GM23338 (cell line): ENCODE results near the gene KRT2. TPM values are rescaled to one million over a fixed set of nuclear protein-coding genes. Genes with fewer than 3 reads are reported as not detected.

ENCODE experiments used
- ATAC-seq: fragments of 200-7000 bp; cut with Tn5 transposase; 3 replicates; pipeline ENCODE4 v1.9.1; 2020
- DNase-seq: peaks from one replicate; pipeline ENCODE4 v3.0.0-alpha.2; 2015; ENCODE audit warnings: low spot score
- H2AFZ ChIP-seq: fragments of 200-600 bp; sonication (generic); 2 replicates; pipeline ENCODE4 v1.8.0; 2016; ENCODE audit warnings: antibody characterized with exemption, mild to moderate bottlenecking, moderate library complexity
- H3F3A ChIP-seq: fragments of 200-600 bp; sonication (generic); replicated peaks from 2 replicates; pipeline ENCODE4 v1.8.0; 2017; ENCODE audit warnings: antibody characterized with exemption, mixed run types, low read depth
- H3K27ac ChIP-seq: fragments of 200-600 bp; sonication (generic); 2 replicates; pipeline ENCODE4 v1.6.1; 2016; ENCODE audit warnings: low read depth
- H3K27me3 ChIP-seq: fragments of 200-600 bp; sonication (generic); 2 replicates; pipeline ENCODE4 v1.8.0; 2016; ENCODE audit warnings: mild to moderate bottlenecking, mixed run types, moderate library complexity; ENCODE audit not compliant: insufficient read depth
- H3K36me3 ChIP-seq: fragments of 200-600 bp; sonication (generic); 2 replicates; pipeline ENCODE4 v1.8.0; 2016; ENCODE audit warnings: mild to moderate bottlenecking; ENCODE audit not compliant: insufficient read depth
- H3K4me1 ChIP-seq: fragments of 200-600 bp; sonication (generic); 2 replicates; pipeline ENCODE4 v1.8.0; 2016; ENCODE audit warnings: mild to moderate bottlenecking, moderate library complexity; ENCODE audit not compliant: insufficient read depth
- H3K4me2 ChIP-seq: fragments of 200-600 bp; sonication (generic); 2 replicates; pipeline ENCODE4 v1.7.1; 2017; ENCODE audit warnings: mixed run types
- H3K4me3 ChIP-seq: fragments of 200-600 bp; sonication (generic); 2 replicates; pipeline ENCODE4 v1.6.1; 2016; ENCODE audit warnings: mixed run types
- H3K79me2 ChIP-seq: fragments of 200-600 bp; sonication (generic); replicated peaks from 2 replicates; pipeline ENCODE4 v1.8.0; 2017; ENCODE audit warnings: mild to moderate bottlenecking; ENCODE audit not compliant: insufficient read depth
- H3K9me2 ChIP-seq: fragments of 200-600 bp; sonication (generic); 2 replicates; pipeline ENCODE4 v1.8.0; 2017; ENCODE audit not compliant: insufficient read depth
- H4K20me1 ChIP-seq: fragments of 200-600 bp; sonication (generic); replicated peaks from 2 replicates; pipeline ENCODE4 v1.8.0; 2017; ENCODE audit warnings: mild to moderate bottlenecking; ENCODE audit not compliant: insufficient read depth
- H3K27ac Mint-ChIP-seq: 2 replicates; pipeline ENCODE4 v1.8.0; 2020; ENCODE audit warnings: inconsistent platforms, mild to moderate bottlenecking, moderate library complexity, mixed read lengths
- H3K27me3 Mint-ChIP-seq: 3 replicates; pipeline ENCODE4 v1.8.0; 2022; ENCODE audit warnings: low read depth, mild to moderate bottlenecking, moderate library complexity, mixed read lengths, inconsistent platforms; ENCODE audit not compliant: insufficient read depth, poor library complexity
- H3K36me3 Mint-ChIP-seq: 3 replicates; pipeline ENCODE4 v1.8.0; 2021; ENCODE audit warnings: low read depth, mild to moderate bottlenecking, inconsistent platforms, moderate library complexity, mixed read lengths
- H3K4me1 Mint-ChIP-seq: 3 replicates; pipeline ENCODE4 v1.8.0; 2020; ENCODE audit warnings: mild to moderate bottlenecking, inconsistent platforms, mixed read lengths
- H3K4me3 Mint-ChIP-seq: 3 replicates; pipeline ENCODE4 v1.8.0; 2021; ENCODE audit warnings: moderate library complexity, mild to moderate bottlenecking, inconsistent platforms, mixed read lengths
- H3K9me3 Mint-ChIP-seq: 3 replicates; pipeline ENCODE4 v1.8.0; 2020; ENCODE audit warnings: moderate library complexity, mild to moderate bottlenecking, inconsistent platforms, mixed read lengths
- EZH2phosphoT487 ChIP-seq: fragments of 200-600 bp; sonication (generic); IDR thresholded peaks from one replicate; pipeline ENCODE4 v1.8.1; 2018; ENCODE audit warnings: antibody characterized with exemption; ENCODE audit not compliant: unreplicated experiment
- JUNB ChIP-seq: IDR thresholded peaks from one replicate; pipeline ENCODE4 v1.6.1; 2016; ENCODE audit warnings: antibody characterized with exemption; ENCODE audit not compliant: unreplicated experiment
- NANOG ChIP-seq: IDR thresholded peaks from 2 replicates; pipeline ENCODE4 v1.6.1; 2016; ENCODE audit warnings: antibody characterized with exemption, borderline replicate concordance
- POLR2AphosphoS5 ChIP-seq: IDR thresholded peaks from 2 replicates; pipeline ENCODE4 v1.6.1; 2016; ENCODE audit warnings: antibody characterized with exemption, low read depth
- STAT1 ChIP-seq: IDR thresholded peaks from one replicate; pipeline ENCODE4 v1.6.1; 2016; ENCODE audit warnings: antibody characterized with exemption; ENCODE audit not compliant: unreplicated experiment
- ZNF331 ChIP-seq: fragments of 250-450 bp; sonication (Bioruptor Pico); IDR thresholded peaks from 2 replicates; pipeline ENCODE4 v1.5.0; 2020; ENCODE audit warnings: low read depth, mild to moderate bottlenecking, moderate library complexity
- polyA plus RNA-seq: library from polyadenylated mRNA; unstranded; fragments of >200 nt; fragmentation: Nextera tagmentation; extraction: Ambion mirVana; gene quantifications from 2 replicates; pipeline ENCODE4 v1.2.1, GENCODE V29; 2016
- total RNA-seq: library from RNA; depleted of rRNA; stranded (reverse); fragments of >200 nt; shearing (Covaris generic); gene quantifications from 2 replicates; pipeline ENCODE4 v1.2.3, GENCODE V29; 2014
- TF ChIP-seq, protein P1 (sequence below), 2 experiments: fragments of 200-600 bp in 1 of 2; sonication (generic) in 1 of 2; conservative IDR thresholded peaks; 2 replicates each; pipeline versions ENCODE4 v1.5.1 to v1.6.1; 2016 to 2017; ENCODE audit warnings: antibody characterized with exemption in 2 of 2, low read depth in 2 of 2, mild to moderate bottlenecking in 2 of 2, moderate library complexity in 1 of 2
- TF ChIP-seq, protein P2 (sequence below): IDR thresholded peaks from one replicate; pipeline ENCODE4 v1.6.1; 2018; ENCODE audit warnings: antibody characterized with exemption; ENCODE audit not compliant: unreplicated experiment
- TF ChIP-seq, protein P3 (sequence below): IDR thresholded peaks from 2 replicates; pipeline ENCODE4 v1.6.1; 2016; ENCODE audit warnings: antibody characterized with exemption

Gene KRT2
- total and polyA plus RNA-seq, 2 experiments from 2014 or later = not detected

DNA sequence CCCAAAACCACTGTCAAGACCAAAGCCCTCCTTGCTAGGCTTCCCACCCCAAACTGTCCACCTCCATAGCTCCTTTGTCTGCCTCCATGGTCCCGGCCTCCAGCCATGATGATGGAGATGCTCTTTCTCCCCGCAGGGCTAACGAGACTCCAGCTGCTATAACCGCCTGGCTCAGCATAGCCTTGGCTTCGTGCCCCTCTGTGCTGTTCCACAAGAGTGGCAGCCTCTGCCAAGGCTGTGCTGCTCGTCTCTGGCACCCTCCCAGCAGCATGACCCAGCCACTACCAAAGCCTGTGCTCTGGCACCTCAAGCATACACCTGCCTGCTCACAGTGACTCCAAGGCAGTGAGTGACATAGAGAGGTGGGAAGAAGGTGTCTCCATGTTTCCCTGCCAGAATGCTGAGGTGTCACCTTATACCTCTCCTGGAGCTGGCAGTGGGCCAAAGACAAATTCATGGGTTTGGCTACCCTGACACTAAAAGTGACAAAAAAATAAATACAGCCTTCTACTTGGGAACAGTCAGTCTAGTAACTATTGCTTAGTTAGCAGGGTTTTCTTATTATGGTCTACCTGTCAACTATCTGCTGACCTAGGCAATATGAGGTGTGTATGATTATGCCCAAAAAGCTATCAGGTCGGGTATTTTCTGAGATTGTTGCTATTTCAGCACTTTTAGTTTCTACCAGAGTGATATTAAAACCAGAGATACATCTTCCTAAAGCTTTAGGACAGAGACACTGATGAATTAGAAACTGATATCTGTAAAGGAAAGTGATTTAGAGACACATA is 17.6 kb downstream of the KRT2 start:
- Mint-ChIP-seq H3K27me3 (peaks cover 2% of the 10 kb centered on the region), H3K36me3 (no peaks in the 10 kb centered on the region), H3K4me1 (no peaks in the 10 kb centered on the region), H3K27ac (no peak overlapping the region), H3K4me3 (no peak overlapping the region), H3K9me3 (no peaks in the 10 kb centered on the region)
- Histone ChIP-seq H3K36me3 (no peaks in the 10 kb centered on the region), H4K20me1 (no peaks in the 10 kb centered on the region), H3K9me2 (no peaks in the 10 kb centered on the region), H3K4me3 (no peak overlapping the region), H3K4me1 (no peaks in the 10 kb centered on the region), H3K79me2 (no peaks in the 10 kb centered on the region), H3K27ac (no peak overlapping the region), H3F3A (no peaks in the 10 kb centered on the region), H3K4me2 (no peak overlapping the region), H2AFZ (no peak overlapping the region), H3K27me3 (no peaks in the 10 kb centered on the region)
- no peak for ATAC-seq
- TF ChIP-seq, protein P1, sequence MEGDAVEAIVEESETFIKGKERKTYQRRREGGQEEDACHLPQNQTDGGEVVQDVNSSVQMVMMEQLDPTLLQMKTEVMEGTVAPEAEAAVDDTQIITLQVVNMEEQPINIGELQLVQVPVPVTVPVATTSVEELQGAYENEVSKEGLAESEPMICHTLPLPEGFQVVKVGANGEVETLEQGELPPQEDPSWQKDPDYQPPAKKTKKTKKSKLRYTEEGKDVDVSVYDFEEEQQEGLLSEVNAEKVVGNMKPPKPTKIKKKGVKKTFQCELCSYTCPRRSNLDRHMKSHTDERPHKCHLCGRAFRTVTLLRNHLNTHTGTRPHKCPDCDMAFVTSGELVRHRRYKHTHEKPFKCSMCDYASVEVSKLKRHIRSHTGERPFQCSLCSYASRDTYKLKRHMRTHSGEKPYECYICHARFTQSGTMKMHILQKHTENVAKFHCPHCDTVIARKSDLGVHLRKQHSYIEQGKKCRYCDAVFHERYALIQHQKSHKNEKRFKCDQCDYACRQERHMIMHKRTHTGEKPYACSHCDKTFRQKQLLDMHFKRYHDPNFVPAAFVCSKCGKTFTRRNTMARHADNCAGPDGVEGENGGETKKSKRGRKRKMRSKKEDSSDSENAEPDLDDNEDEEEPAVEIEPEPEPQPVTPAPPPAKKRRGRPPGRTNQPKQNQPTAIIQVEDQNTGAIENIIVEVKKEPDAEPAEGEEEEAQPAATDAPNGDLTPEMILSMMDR (conservative IDR thresholded peaks at IDR 0.05; ENCODE audit: low read depth in 2 of 2) = no peak
- TF ChIP-seq NANOG (no peak), STAT1 (no peak), POLR2AphosphoS5 (no peak), EZH2phosphoT487 (no peak), ZNF331 (no peak)
- TF ChIP-seq, protein P2, sequence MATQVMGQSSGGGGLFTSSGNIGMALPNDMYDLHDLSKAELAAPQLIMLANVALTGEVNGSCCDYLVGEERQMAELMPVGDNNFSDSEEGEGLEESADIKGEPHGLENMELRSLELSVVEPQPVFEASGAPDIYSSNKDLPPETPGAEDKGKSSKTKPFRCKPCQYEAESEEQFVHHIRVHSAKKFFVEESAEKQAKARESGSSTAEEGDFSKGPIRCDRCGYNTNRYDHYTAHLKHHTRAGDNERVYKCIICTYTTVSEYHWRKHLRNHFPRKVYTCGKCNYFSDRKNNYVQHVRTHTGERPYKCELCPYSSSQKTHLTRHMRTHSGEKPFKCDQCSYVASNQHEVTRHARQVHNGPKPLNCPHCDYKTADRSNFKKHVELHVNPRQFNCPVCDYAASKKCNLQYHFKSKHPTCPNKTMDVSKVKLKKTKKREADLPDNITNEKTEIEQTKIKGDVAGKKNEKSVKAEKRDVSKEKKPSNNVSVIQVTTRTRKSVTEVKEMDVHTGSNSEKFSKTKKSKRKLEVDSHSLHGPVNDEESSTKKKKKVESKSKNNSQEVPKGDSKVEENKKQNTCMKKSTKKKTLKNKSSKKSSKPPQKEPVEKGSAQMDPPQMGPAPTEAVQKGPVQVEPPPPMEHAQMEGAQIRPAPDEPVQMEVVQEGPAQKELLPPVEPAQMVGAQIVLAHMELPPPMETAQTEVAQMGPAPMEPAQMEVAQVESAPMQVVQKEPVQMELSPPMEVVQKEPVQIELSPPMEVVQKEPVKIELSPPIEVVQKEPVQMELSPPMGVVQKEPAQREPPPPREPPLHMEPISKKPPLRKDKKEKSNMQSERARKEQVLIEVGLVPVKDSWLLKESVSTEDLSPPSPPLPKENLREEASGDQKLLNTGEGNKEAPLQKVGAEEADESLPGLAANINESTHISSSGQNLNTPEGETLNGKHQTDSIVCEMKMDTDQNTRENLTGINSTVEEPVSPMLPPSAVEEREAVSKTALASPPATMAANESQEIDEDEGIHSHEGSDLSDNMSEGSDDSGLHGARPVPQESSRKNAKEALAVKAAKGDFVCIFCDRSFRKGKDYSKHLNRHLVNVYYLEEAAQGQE = no peak
- TF ChIP-seq, protein P3, sequence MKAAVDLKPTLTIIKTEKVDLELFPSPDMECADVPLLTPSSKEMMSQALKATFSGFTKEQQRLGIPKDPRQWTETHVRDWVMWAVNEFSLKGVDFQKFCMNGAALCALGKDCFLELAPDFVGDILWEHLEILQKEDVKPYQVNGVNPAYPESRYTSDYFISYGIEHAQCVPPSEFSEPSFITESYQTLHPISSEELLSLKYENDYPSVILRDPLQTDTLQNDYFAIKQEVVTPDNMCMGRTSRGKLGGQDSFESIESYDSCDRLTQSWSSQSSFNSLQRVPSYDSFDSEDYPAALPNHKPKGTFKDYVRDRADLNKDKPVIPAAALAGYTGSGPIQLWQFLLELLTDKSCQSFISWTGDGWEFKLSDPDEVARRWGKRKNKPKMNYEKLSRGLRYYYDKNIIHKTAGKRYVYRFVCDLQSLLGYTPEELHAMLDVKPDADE = no peak
- DNase-seq = no peak

DNA sequence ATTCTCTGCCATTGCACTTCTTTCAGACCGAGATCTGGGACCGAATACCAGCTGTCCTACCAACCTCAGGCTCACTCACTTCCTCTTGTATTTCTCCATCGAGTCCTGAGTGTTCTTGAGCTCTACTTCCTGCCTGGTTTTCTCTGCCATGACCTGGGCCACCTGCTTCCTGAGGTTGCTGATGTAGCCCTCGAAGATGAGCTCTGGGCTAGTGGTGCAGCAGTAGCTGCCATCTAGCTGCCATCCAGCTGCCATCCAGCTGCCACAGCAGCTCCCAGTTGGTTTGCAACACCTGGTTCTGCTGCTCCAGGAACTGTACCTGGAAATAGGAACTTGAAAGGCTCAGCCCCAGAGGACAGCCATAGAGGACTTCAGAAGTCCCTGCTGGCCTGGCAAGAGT is 18.6 kb downstream of the KRT2 start:
- H3K4me3 ChIP-seq = no peak overlapping the region
- Mint-ChIP-seq H3K27ac (no peak overlapping the region), H3K27me3 (peaks cover 2% of the 10 kb centered on the region), H3K9me3 (no peaks in the 10 kb centered on the region), H3K4me1 (no peaks in the 10 kb centered on the region; the same call in 2 of the 3 replicates), H3K4me3 (no peak overlapping the region), H3K36me3 (no peaks in the 10 kb centered on the region)
- no peaks in the 10 kb centered on the region for H3K9me2 ChIP-seq
- H3K36me3 ChIP-seq = no peaks in the 10 kb centered on the region
- H4K20me1 ChIP-seq = no peaks in the 10 kb centered on the region
- no peaks in the 10 kb centered on the region for H3K79me2 ChIP-seq
- no peak for ATAC-seq
- no peak overlapping the region for H2AFZ ChIP-seq
- DNase-seq = no peak
- no peaks in the 10 kb centered on the region for H3K27me3 ChIP-seq
- no peaks in the 10 kb centered on the region for H3K4me1 ChIP-seq
- H3K27ac ChIP-seq = no peak overlapping the region
- H3K4me2 ChIP-seq = no peak overlapping the region
- no peaks in the 10 kb centered on the region for H3F3A ChIP-seq
- TF ChIP-seq JUNB (no peak), NANOG (no peak), EZH2phosphoT487 (no peak)
